Lower leg skin (tissue), 4 donors: ENCODE results near the gene ZNF362. TPM values are rescaled to one million over a fixed set of nuclear protein-coding genes. Genes with fewer than 3 reads are reported as not detected.

ENCODE experiments used
- DNase-seq, 2 donors: peaks; one replicate each; pipeline ENCODE4 v3.0.0-alpha.2; 2019; ENCODE audit warnings: low spot score in 2 of 2
- H3K4me3 ChIP-seq: fragments of 200-600 bp; sonication (generic); 2 replicates; pipeline ENCODE4 v1.5.1; 2017; ENCODE audit warnings: mild to moderate bottlenecking, low read depth; ENCODE audit not compliant: poor library complexity, severe bottlenecking
- POLR2A ChIP-seq, 2 donors: fragments of 450-650 bp; IDR thresholded peaks; one replicate each; pipeline ENCODE4 v1.6.1; 2016 to 2017; ENCODE audit warnings: antibody characterized with exemption in 2 of 2, mild to moderate bottlenecking in 1 of 2, moderate library complexity in 1 of 2
- WGBS, 2 donors: methylation state at CpG; one replicate each; pipeline ENCODE4 v1.1.5; 2018; 5-methylcytosine and 5-hydroxymethylcytosine counted together
- intact Hi-C: fragments of 100-400 bp; cut with DNase I; formaldehyde crosslinking; loops from one replicate; pipeline ENCODE4 v1.15.0; 2023; ENCODE audit warnings: low total_unique reads
- total RNA-seq, 4 donors: library from RNA; depleted of rRNA; stranded (reverse); fragments of >200 nt; gene quantifications; one replicate each; pipeline ENCODE4 v1.1.0, GENCODE V29; 2016
- TF ChIP-seq, protein P1 (sequence below), 3 donors: fragments of 450-650 bp; IDR thresholded peaks; one replicate each; pipeline ENCODE4 v1.5.1; 2016; ENCODE audit warnings: antibody characterized with exemption in 3 of 3, mild to moderate bottlenecking in 3 of 3, moderate library complexity in 2 of 3

Gene ZNF362
- total RNA-seq, 4 donors from 2014 or later = 7.0 to 24.3 (median 19.9) TPM

DNA sequence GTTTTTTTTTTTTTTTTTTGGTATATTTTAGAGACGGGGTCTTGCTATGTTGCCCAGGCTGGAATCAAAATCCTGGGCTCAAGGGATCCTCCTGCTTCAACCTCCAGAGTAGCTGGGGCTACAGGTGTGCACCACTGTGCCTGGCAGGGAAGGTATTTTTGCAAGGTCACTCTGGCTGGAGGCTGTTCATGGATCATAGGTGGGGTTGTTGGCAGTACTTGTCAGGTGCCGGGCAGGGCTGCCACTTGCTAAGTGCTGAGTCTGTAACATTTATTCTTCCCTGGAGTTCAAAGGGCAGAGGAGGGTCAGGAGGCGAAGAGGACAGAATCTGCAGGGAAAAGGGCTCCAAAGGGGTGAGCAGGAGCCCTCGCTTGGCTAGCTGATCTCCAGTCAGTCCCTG is 40.5 kb downstream of the ZNF362 start:
- 79 to 81% methylated on average over 4 of the region's 4 CpGs for WGBS, 2 donors
- intact Hi-C loops = loop anchor here (5.0 to 10.0 kb wide), 2 partner anchors 70 to 318 kb away; no protein-coding TSS in a partner anchor
- no peak for DNase-seq
- TF ChIP-seq, protein P1, sequence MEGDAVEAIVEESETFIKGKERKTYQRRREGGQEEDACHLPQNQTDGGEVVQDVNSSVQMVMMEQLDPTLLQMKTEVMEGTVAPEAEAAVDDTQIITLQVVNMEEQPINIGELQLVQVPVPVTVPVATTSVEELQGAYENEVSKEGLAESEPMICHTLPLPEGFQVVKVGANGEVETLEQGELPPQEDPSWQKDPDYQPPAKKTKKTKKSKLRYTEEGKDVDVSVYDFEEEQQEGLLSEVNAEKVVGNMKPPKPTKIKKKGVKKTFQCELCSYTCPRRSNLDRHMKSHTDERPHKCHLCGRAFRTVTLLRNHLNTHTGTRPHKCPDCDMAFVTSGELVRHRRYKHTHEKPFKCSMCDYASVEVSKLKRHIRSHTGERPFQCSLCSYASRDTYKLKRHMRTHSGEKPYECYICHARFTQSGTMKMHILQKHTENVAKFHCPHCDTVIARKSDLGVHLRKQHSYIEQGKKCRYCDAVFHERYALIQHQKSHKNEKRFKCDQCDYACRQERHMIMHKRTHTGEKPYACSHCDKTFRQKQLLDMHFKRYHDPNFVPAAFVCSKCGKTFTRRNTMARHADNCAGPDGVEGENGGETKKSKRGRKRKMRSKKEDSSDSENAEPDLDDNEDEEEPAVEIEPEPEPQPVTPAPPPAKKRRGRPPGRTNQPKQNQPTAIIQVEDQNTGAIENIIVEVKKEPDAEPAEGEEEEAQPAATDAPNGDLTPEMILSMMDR (IDR thresholded peaks at IDR 0.05) = no peak
- no peak for TF ChIP-seq POLR2A (IDR thresholded peaks at IDR 0.05)
- no peak overlapping the region for H3K4me3 ChIP-seq

DNA sequence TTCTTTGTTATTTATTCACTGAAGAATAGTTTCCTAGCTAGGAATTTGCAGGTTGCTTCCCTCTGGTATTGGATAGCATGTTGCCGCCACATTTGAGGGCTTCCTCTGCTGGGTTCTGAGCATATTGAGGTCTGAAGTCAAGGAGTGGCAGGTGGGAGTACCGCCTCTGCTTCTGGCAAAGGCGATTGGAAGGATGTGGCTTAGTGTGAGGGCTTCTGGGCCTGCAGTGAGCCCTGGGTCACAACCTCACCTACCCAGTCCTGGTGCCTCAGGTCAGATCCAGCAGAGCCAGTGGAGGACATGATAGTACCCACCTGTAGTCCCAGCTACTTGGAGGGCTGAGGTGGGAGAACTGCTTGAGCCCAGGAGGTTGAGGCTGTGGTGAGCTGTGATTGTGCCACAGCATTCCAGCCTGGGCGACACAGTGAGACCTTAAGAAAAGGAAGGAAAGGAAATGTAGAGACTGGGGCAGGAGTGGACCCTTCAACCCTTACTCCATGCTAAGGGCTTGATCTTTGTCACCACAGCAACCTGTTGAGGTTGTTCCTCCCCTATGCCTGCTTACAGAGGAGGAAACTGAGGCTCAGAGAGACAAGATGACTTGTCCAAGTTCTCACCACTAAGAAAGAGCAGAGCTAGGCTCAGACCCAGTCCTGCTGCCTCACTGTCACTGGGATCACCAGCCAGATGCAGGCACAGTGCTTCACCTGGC is 41.8 kb downstream of the ZNF362 start:
- 91 to 93% methylated on average over 4 of the region's 4 CpGs for WGBS, 2 donors
- intact Hi-C loops = loop anchor here (5.0 to 10.0 kb wide), 2 partner anchors 69 to 317 kb away; no protein-coding TSS in a partner anchor
- H3K4me3 ChIP-seq = no peak overlapping the region
- TF ChIP-seq POLR2A (IDR thresholded peaks at IDR 0.05) = no peak
- TF ChIP-seq, protein P1 (IDR thresholded peaks at IDR 0.05) = no peak
- DNase-seq = no peak

DNA sequence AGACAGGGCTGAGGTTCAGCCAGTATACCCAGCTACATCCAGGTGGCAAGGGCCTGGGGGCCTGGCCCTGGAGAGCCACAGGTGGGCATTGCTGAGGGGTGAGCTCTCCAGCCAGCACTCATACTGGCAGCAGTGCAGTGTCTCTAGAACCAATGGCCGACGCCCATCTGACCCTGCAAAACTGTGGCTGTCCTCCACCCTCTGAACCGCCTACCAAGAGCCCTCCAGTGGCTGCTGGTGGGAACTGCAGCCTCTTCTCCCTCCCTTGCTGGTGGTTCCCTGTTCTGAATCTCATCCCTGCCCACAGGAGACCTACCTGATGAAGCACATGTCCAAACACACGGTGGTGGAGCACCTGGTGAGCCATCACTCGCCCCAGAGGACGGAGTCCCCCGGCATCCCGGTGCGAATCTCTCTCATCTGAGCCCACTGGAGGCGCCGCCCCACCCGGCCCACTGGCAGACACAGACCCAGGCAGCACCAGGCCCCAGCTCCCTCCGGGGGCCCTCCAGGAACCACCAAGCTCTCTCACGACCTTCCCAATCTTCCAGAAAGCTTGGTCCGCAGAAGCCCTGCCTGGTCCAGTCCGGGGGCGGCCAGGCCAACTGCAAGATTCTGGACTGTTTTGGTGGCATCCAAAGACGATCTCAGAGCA is 42.5 kb downstream of the ZNF362 start:
- intact Hi-C loops = loop anchor here (5.0 to 10.0 kb wide), 2 partner anchors 69 to 316 kb away; no protein-coding TSS in a partner anchor
- no peak overlapping the region for H3K4me3 ChIP-seq
- WGBS, 2 donors = 76 to 77% methylated on average over 11 to 18 of the region's 18 CpGs
- DNase-seq = peak; percentile 46 to 94
- TF ChIP-seq, protein P1 (IDR thresholded peaks at IDR 0.05) = peak in 1 of 3 donors; percentile 79
- TF ChIP-seq POLR2A (IDR thresholded peaks at IDR 0.05) = no peak

DNA sequence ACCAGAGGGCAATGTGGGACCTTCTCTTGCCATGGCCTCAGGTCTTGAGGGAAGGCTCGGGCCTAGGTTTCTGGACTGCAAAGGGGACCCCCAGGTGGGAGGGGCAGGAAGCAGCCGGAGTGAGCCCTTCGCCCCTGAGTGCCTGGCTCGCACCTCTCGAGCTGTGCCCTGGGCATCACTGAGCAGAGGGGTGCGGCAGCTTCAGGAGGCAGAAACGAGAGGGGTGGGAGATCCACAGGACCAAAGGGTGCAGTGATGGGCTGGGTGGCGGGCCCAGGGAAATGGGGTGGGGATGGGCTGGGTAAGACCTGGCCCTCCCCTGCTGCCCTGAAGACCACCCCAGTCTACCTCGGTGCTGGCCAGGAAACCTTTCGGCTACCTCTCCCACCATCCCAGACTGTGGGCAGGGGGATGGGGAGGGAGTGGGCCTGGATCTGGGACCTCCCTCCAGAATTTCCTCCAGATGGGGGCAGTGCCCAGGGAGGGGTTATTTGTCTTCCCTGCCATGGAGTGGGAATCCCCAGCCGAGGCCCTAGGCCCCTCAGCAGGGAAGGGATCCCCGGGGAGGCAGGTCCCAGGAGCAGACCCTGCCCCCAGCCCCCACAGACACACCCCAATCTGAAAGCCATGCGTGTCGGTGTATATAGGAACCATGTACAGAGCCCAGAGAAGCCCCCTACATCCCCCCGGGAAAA is 43.3 kb downstream of the ZNF362 start:
- TF ChIP-seq POLR2A (IDR thresholded peaks at IDR 0.05) = no peak
- TF ChIP-seq, protein P1 (IDR thresholded peaks at IDR 0.05) = no peak
- H3K4me3 ChIP-seq = no peak overlapping the region
- intact Hi-C loops = loop anchor here (5.0 to 10.0 kb wide), 2 partner anchors 68 to 315 kb away; no protein-coding TSS in a partner anchor
- 91 to 93% methylated on average over 14 to 15 of the region's 15 CpGs for WGBS, 2 donors
- DNase-seq = no peak

DNA sequence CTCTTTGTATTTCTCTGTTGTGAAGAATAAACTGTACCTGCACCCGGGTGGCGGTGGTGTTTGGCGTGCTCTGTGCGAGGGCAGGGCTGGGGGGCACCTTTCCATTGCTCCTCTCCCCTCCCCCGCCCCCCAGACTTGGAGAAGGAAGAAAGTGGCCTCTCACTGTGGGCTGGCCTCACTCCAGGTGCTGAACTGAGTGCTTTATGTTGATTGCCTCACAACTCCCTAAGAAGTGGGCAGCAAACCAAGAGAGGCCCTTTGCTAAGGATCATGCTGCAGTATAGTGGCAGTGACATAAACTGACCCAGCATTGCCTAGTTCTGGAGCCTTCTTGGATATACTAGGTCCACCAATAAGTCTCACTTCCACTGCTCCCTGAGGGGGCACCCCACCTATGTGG is 44.4 kb downstream of the ZNF362 start:
- DNase-seq = no peak
- intact Hi-C loops = no loop called here
- no peak overlapping the region for H3K4me3 ChIP-seq
- TF ChIP-seq, protein P1 (IDR thresholded peaks at IDR 0.05) = no peak
- TF ChIP-seq POLR2A (IDR thresholded peaks at IDR 0.05) = no peak
- 68 to 77% methylated on average over 5 of the region's 5 CpGs for WGBS, 2 donors
